GM04503 (cell line): ENCODE results near the gene CNNM3.
"Not testable (repeated sequence)": the region's sequence is repeated elsewhere in the genome, so short reads cannot be mapped to it uniquely, and the experiment has no call there.

Experiments
- DNase-seq: peaks from one replicate; pipeline ENCODE4 v3.0.0-alpha.2; 2012; ENCODE audit warnings: low read depth

CNNM3 gene

GRCh38 chr2:96816127-96816835, at the start of gene CNNM3:
TSS of gene CNNM3 (plus strand) at chr2:96816268. CDS start at chr2:96816278, 10 bp downstream.
- peak; percentile 53 for DNase-seq

GRCh38 chr2:96767135-96767871, 48.8 kb upstream of the CNNM3 start:
- DNase-seq: no peak

- no peak for DNase-seq
Observed at GRCh38 chr2:96768083-96768561, 47.9 kb upstream of the CNNM3 start.

- no peak for DNase-seq
Observed at GRCh38 chr2:96769814-96770213, 46.3 kb upstream of the CNNM3 start.

GRCh38 chr2:96770442-96771202, 45.4 kb upstream of the CNNM3 start:
- no peak for DNase-seq

GRCh38 chr2:96771796-96772618, 44.1 kb upstream of the CNNM3 start:
- no peak for DNase-seq

- DNase-seq: no peak
Observed at GRCh38 chr2:96772903-96773671, 43.0 kb upstream of the CNNM3 start.

GRCh38 chr2:96773922-96774321, 42.1 kb upstream of the CNNM3 start:
- DNase-seq: no peak

GRCh38 chr2:96775160-96775559, 40.9 kb upstream of the CNNM3 start:
- no peak for DNase-seq

- DNase-seq: no peak
Observed at GRCh38 chr2:96783388-96783787, 32.7 kb upstream of the CNNM3 start.

- no peak for DNase-seq
Observed at GRCh38 chr2:96787411-96787810, 28.7 kb upstream of the CNNM3 start.

GRCh38 chr2:96788442-96789244, 27.4 kb upstream of the CNNM3 start:
- DNase-seq: no peak

- DNase-seq: no peak
Observed at GRCh38 chr2:96789245-96789617, 26.8 kb upstream of the CNNM3 start.

GRCh38 chr2:96792772-96793749, 23.0 kb upstream of the CNNM3 start:
- DNase-seq: no peak

GRCh38 chr2:96795076-96795475, 21.0 kb upstream of the CNNM3 start:
- DNase-seq: no peak

- DNase-seq: not testable (repeated sequence)
Observed at GRCh38 chr2:96796497-96796896, 19.6 kb upstream of the CNNM3 start.

GRCh38 chr2:96797066-96797625, 18.9 kb upstream of the CNNM3 start:
- DNase-seq: no peak

GRCh38 chr2:96798733-96799622, 17.1 kb upstream of the CNNM3 start:
- DNase-seq: no peak
